Bronchial epithelial cell (primary cell): ENCODE data around the gene TSR3. TPM values are rescaled to one million over a fixed set of nuclear protein-coding genes. Genes with fewer than 3 reads are reported as not detected.

Experiments
- DNase-seq: peaks from one replicate; pipeline ENCODE4 v3.0.0-alpha.2; 2010; ENCODE audit warnings: low read depth
- FAIRE-seq: peaks from 2 replicates; lab custom pipeline; 2011; peaks lifted over from hg19 to GRCh38; lab: Jason Lieb, UNC
- H3K27me3 ChIP-seq: 2 replicates; pipeline ENCODE4 v1.5.1; 2011; ENCODE audit warnings: low read length; ENCODE audit not compliant: control insufficient read depth, insufficient read depth
- H3K36me3 ChIP-seq: 2 replicates; pipeline ENCODE4 v1.5.1; 2011; ENCODE audit warnings: low read length; ENCODE audit not compliant: control insufficient read depth, insufficient read depth
- H3K4me3 ChIP-seq: 2 replicates; pipeline ENCODE4 v1.5.1; 2011; ENCODE audit warnings: mild to moderate bottlenecking, low read depth, low read length, control low read depth
- CTCF ChIP-seq: IDR thresholded peaks from 2 replicates; pipeline ENCODE4 v1.5.1; 2011; ENCODE audit warnings: mild to moderate bottlenecking, moderate library complexity, low read length, control low read depth, inconsistent platforms; ENCODE audit not compliant: insufficient read depth, severe bottlenecking
- total RNA-seq: library from RNA; depleted of rRNA; stranded (reverse); fragments of >200 nt; gene quantifications from 2 replicates; pipeline ENCODE4 v1.2.1, GENCODE V29; 2014

Gene TSR3
- total RNA-seq, 1 donor from 2014 or later, result 117 TPM

GRCh38 chr16:1313721-1314369, 37.8 kb downstream of the TSR3 start:
- H3K4me3 ChIP-seq, result no peak overlapping the region
- TF ChIP-seq CTCF, result no peak
- DNase-seq (no peak), FAIRE-seq (no peak)
- peaks cover 37% of the 10 kb centered on the region for H3K36me3 ChIP-seq
- H3K27me3 ChIP-seq, result no peaks in the 10 kb centered on the region

- DNase-seq, result no peak
- no peak for FAIRE-seq
- no peaks in the 10 kb centered on the region for H3K27me3 ChIP-seq
- no peak overlapping the region for H3K4me3 ChIP-seq
- no peak for TF ChIP-seq CTCF
- peaks cover 31% of the 10 kb centered on the region for H3K36me3 ChIP-seq
Observed at GRCh38 chr16:1312903-1313302, 38.8 kb downstream of the TSR3 start.

- no peak overlapping the region for H3K4me3 ChIP-seq
- DNase-seq (no peak), FAIRE-seq (no peak)
- H3K36me3 ChIP-seq, result peaks cover 29% of the 10 kb centered on the region
- no peaks in the 10 kb centered on the region for H3K27me3 ChIP-seq
- TF ChIP-seq CTCF, result no peak
Observed at GRCh38 chr16:1312467-1312816, 39.2 kb downstream of the TSR3 start.

GRCh38 chr16:1311738-1312466, 39.8 kb downstream of the TSR3 start:
- DNase-seq (no peak), FAIRE-seq (no peak)
- no peak for TF ChIP-seq CTCF
- H3K4me3 ChIP-seq, result no peak overlapping the region
- H3K27me3 ChIP-seq, result no peaks in the 10 kb centered on the region
- H3K36me3 ChIP-seq, result peaks cover 28% of the 10 kb centered on the region

- FAIRE-seq, result no peak
- no peak for DNase-seq
- TF ChIP-seq CTCF, result no peak
- Histone ChIP-seq H3K27me3 (no peaks in the 10 kb centered on the region), H3K4me3 (peak overlapping the region; percentile 56), H3K36me3 (peaks cover 25% of the 10 kb centered on the region)
Observed at GRCh38 chr16:1311212-1311737, 40.4 kb downstream of the TSR3 start.
